ENCODE results near the gene MAOB.

- TF ChIP-seq POLR2A (IDR thresholded peaks at IDR 0.05), result no peak
- no peak for TF ChIP-seq CTCF (IDR thresholded peaks at IDR 0.05)
- TF ChIP-seq POLR2AphosphoS5 (IDR thresholded peaks at IDR 0.05), result no peak
Measured at GRCh38 chrX:43747476-43747875, 134.8 kb downstream of the MAOB start.
